A673 (cell line): ENCODE measurements around the gene BZW2. TPM values are rescaled to one million over a fixed set of nuclear protein-coding genes. Genes with fewer than 3 reads are reported as not detected.

Experiments used
- BruUV-seq: library from RNA; stranded (reverse); fragments of 400-500 nt; replicated peaks from 2 replicates; lab custom pipeline; 2021; lab: Mats Ljungman, UMichigan
- CTCF ChIA-PET: fragments of 300-600 bp; sonication (Branson Sonifier 250); formaldehyde crosslinking; loops from one replicate; lab custom pipeline; 2022; ENCODE audit warnings: antibody characterized with exemption; lab: Charles Lee
- POLR2A ChIA-PET: fragments of 300-600 bp; sonication (Branson Sonifier 250); formaldehyde crosslinking; loops from one replicate; lab custom pipeline; 2022; ENCODE audit warnings: antibody characterized with exemption; ENCODE audit not compliant: low non-redundant PET; lab: Charles Lee
- DNase-seq: peaks from one replicate; pipeline ENCODE4 v3.0.0-alpha.2; 2015; ENCODE audit warnings: low spot score
- H3K27ac ChIP-seq: fragments of 200-600 bp; sonication (generic); 2 replicates; pipeline ENCODE4 v1.5.1; 2016; ENCODE audit warnings: mixed run types, low read depth, mild to moderate bottlenecking, mixed read lengths, antibody characterized with exemption, low read length; ENCODE audit not compliant: poor library complexity, severe bottlenecking
- H3K27me3 ChIP-seq: fragments of 200-600 bp; sonication (generic); replicated peaks from 2 replicates; pipeline ENCODE4 v1.6.1; 2017; ENCODE audit warnings: mixed run types, low read depth, mild to moderate bottlenecking, mixed read lengths, antibody characterized with exemption, low read length; ENCODE audit not compliant: insufficient read depth, poor library complexity
- H3K36me3 ChIP-seq: fragments of 200-600 bp; sonication (generic); 2 replicates; pipeline ENCODE4 v1.6.1; 2016; ENCODE audit warnings: mixed run types, mild to moderate bottlenecking, mixed read lengths, antibody characterized with exemption, low read length; ENCODE audit not compliant: insufficient read depth, poor library complexity, severe bottlenecking
- H3K4me1 ChIP-seq: fragments of 200-600 bp; sonication (generic); 2 replicates; pipeline ENCODE4 v1.6.1; 2017; ENCODE audit warnings: mixed run types, mild to moderate bottlenecking, mixed read lengths, antibody characterized with exemption, low read length; ENCODE audit not compliant: insufficient read depth, poor library complexity, severe bottlenecking
- H3K4me3 ChIP-seq: fragments of 200-600 bp; sonication (generic); 2 replicates; pipeline ENCODE4 v1.5.1; 2016; ENCODE audit warnings: low read depth, mixed run types, mild to moderate bottlenecking, mixed read lengths, low read length; ENCODE audit not compliant: poor library complexity, severe bottlenecking
- H3K9me3 ChIP-seq: fragments of 200-600 bp; sonication (generic); 2 replicates; pipeline ENCODE4 v1.6.1; 2016; ENCODE audit warnings: mixed run types, low read depth, mild to moderate bottlenecking, mixed read lengths, antibody characterized with exemption, low read length; ENCODE audit not compliant: poor library complexity, severe bottlenecking
- EZH2 ChIP-seq: fragments of 200-600 bp; sonication (generic); IDR thresholded peaks from 2 replicates; pipeline ENCODE4 v1.6.1; 2017; ENCODE audit warnings: borderline replicate concordance, low read depth, mild to moderate bottlenecking, mixed read lengths, antibody characterized with exemption, low read length; ENCODE audit not compliant: poor library complexity, severe bottlenecking
- intact Hi-C: fragments of 100-400 bp; cut with micrococcal nuclease; formaldehyde crosslinking; loops from one replicate; pipeline ENCODE4 v1.10.0; 2022; ENCODE audit not compliant: unreplicated experiment
- total RNA-seq: library from RNA; stranded (reverse); gene quantifications from 2 replicates; pipeline ENCODE4 v1.2.3, GENCODE V29; 2021
- TF ChIP-seq, protein P1 (sequence below): fragments of 300-800, 200-600 bp; sonication (generic); conservative IDR thresholded peaks from 2 replicates; pipeline ENCODE4 v1.5.1; 2017; ENCODE audit warnings: low read depth, mild to moderate bottlenecking, antibody characterized with exemption, low read length, moderate library complexity, mixed read lengths

The BZW2 gene
- total RNA-seq, 1 experiment from 2014 or later = 175 TPM

DNA sequence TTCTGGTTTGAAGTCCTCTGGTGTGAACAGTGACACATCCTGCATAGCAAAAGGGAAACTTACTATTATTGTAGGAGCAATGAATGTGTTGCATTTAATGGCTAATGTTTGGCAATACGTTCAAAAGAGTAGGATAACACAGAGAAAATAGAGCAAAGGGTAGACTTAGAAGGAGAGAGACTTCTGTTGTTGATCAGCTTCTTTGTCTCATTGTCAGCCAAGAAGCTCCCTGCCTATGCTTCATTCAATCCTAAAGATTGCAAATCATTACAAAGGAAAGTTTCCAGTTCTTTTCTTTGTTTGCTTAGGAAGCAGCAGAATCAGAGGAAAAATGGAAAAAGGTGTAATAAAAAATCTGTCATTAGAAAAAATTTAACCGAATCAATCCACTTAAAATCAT lies 99.7 kb downstream of the BZW2 start:
- ChIA-PET CTCF (no interaction called here), POLR2A (no interaction called here)
- H3K4me1 ChIP-seq = peaks cover 5% of the 10 kb centered on the region
- no TSS peak for BruUV-seq
- no peak overlapping the region for H3K4me3 ChIP-seq
- no peaks in the 10 kb centered on the region for H3K27me3 ChIP-seq
- no peak for TF ChIP-seq EZH2
- TF ChIP-seq, protein P1, sequence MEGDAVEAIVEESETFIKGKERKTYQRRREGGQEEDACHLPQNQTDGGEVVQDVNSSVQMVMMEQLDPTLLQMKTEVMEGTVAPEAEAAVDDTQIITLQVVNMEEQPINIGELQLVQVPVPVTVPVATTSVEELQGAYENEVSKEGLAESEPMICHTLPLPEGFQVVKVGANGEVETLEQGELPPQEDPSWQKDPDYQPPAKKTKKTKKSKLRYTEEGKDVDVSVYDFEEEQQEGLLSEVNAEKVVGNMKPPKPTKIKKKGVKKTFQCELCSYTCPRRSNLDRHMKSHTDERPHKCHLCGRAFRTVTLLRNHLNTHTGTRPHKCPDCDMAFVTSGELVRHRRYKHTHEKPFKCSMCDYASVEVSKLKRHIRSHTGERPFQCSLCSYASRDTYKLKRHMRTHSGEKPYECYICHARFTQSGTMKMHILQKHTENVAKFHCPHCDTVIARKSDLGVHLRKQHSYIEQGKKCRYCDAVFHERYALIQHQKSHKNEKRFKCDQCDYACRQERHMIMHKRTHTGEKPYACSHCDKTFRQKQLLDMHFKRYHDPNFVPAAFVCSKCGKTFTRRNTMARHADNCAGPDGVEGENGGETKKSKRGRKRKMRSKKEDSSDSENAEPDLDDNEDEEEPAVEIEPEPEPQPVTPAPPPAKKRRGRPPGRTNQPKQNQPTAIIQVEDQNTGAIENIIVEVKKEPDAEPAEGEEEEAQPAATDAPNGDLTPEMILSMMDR = no peak
- intact Hi-C loops = no loop called here
- H3K9me3 ChIP-seq = no peaks in the 10 kb centered on the region
- no peak for DNase-seq
- no peaks in the 10 kb centered on the region for H3K36me3 ChIP-seq
- H3K27ac ChIP-seq = no peak overlapping the region

DNA sequence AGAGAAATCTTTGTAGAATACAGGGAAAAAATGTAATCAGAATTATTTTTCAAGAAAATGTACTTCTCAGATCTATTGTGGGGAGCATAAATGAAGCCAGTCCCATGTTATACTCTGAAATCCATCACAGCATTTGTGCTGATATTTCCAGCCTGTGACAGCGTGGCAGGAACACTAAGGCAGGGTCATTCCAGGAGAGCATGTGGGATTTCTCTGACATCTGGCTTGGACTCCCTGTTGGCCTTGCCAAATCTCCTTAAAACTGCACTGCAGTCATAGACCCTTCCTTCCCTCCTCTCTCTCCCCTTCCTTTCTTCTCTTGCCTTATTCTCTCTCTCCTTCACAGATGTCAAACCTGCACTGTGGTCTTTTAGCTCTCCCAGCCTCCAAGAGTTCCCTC lies 101.1 kb downstream of the BZW2 start:
- DNase-seq = no peak
- ChIA-PET CTCF (no interaction called here), POLR2A (no interaction called here)
- TF ChIP-seq, protein P1 = no peak
- TF ChIP-seq EZH2 = no peak
- no peaks in the 10 kb centered on the region for H3K9me3 ChIP-seq
- H3K27ac ChIP-seq = no peak overlapping the region
- BruUV-seq = no TSS peak
- H3K4me3 ChIP-seq = no peak overlapping the region
- intact Hi-C loops = no loop called here
- H3K4me1 ChIP-seq = no peaks in the 10 kb centered on the region
- no peaks in the 10 kb centered on the region for H3K27me3 ChIP-seq
- H3K36me3 ChIP-seq = no peaks in the 10 kb centered on the region

DNA sequence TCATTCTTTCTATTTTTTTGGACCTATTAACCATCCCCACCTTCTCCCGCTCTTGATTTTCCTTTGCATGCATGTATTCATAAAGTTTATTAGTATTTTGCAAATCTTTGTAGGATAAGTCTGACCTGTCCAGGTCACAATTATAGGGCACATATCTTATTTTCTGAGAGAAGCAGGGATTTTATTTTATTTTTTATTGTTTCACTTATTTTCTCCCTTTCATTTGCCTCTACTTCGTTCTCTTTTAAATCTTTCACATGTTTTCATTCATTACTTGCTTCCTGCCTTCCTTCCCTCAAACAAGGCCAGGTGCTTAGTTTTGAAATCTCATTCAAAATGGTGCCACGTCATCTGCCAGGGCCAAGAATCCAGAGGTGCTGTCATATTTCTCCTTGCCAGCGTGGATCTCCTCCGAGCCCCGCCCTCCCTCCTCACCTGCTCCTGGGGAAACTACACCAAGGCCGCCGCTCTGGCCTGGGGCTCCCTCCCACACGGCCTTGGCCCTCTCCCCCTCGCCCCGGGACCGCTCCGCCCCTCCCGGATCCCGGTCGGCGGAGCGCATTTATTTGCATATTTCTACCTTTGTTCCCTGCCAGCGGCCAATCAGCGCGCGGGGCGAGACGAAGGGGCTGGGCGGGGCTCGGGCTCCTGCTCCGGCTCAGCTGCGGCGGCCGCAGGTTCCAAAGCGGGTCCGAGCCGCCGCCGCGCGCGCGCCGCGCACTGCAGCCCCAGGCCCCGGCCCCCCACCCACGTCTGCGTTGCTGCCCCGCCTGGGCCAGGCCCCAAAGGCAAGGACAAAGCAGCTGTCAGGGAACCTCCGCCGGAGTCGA lies 107.3 kb downstream of the BZW2 start, which contains the start of gene TSPAN13:
Gene TSPAN13 (plus strand): TSS at position 654 of the 830 bp plus-strand sequence. CDS start 213 bp downstream, outside the sequence.
- peaks cover 14% of the 10 kb centered on the region for H3K4me1 ChIP-seq
- ChIA-PET POLR2A (no interaction called here), CTCF (no interaction called here)
- no peaks in the 10 kb centered on the region for H3K36me3 ChIP-seq
- intact Hi-C loops = no loop called here
- TF ChIP-seq EZH2 = no peak
- TF ChIP-seq, protein P1 = no peak
- no peaks in the 10 kb centered on the region for H3K9me3 ChIP-seq
- no peaks in the 10 kb centered on the region for H3K27me3 ChIP-seq
- H3K27ac ChIP-seq = peak within 1 kb of the TSS; percentile 66
- BruUV-seq = no TSS peak
- DNase-seq = peak; percentile 93
- H3K4me3 ChIP-seq = peak within 1 kb of the TSS; percentile 75
